WERI-Rb-1 (cell line): Measurements from ENCODE around the gene CLCN7.
"Not testable (repeated sequence)": the region's sequence is repeated elsewhere in the genome, so short reads cannot be mapped to it uniquely, and the experiment has no call there.

ENCODE experiments used
- DNase-seq: peaks from one replicate; pipeline ENCODE4 v3.0.0-alpha.2; 2020
- H3K27ac ChIP-seq: fragments of 250-450 bp; sonication (Bioruptor Pico); 2 replicates; pipeline ENCODE4 v1.5.1; 2020; ENCODE audit warnings: mild to moderate bottlenecking, moderate library complexity
- H3K27me3 ChIP-seq: fragments of 250-450 bp; sonication (Bioruptor Pico); 2 replicates; pipeline ENCODE4 v1.5.1; 2021; ENCODE audit warnings: mild to moderate bottlenecking, low read depth, moderate library complexity; ENCODE audit not compliant: insufficient read depth, severe bottlenecking
- H3K36me3 ChIP-seq: fragments of 250-450 bp; sonication (Bioruptor Pico); 2 replicates; pipeline ENCODE4 v1.5.1; 2020; ENCODE audit warnings: mild to moderate bottlenecking, moderate library complexity
- H3K4me3 ChIP-seq: 2 replicates; pipeline ENCODE4 v1.5.1; 2011; ENCODE audit warnings: low read depth, mild to moderate bottlenecking, control low read depth, low read length
- H3K9me3 ChIP-seq: fragments of 250-450 bp; sonication (Bioruptor Pico); 2 replicates; pipeline ENCODE4 v1.5.1; 2021; ENCODE audit warnings: mild to moderate bottlenecking, moderate library complexity; ENCODE audit not compliant: severe bottlenecking
- TF ChIP-seq, protein P1 (sequence below): IDR thresholded peaks from 2 replicates; pipeline ENCODE4 v1.5.1; 2011; ENCODE audit warnings: low read depth, mild to moderate bottlenecking, control low read depth, inconsistent platforms, low read length

CLCN7 gene

DNA sequence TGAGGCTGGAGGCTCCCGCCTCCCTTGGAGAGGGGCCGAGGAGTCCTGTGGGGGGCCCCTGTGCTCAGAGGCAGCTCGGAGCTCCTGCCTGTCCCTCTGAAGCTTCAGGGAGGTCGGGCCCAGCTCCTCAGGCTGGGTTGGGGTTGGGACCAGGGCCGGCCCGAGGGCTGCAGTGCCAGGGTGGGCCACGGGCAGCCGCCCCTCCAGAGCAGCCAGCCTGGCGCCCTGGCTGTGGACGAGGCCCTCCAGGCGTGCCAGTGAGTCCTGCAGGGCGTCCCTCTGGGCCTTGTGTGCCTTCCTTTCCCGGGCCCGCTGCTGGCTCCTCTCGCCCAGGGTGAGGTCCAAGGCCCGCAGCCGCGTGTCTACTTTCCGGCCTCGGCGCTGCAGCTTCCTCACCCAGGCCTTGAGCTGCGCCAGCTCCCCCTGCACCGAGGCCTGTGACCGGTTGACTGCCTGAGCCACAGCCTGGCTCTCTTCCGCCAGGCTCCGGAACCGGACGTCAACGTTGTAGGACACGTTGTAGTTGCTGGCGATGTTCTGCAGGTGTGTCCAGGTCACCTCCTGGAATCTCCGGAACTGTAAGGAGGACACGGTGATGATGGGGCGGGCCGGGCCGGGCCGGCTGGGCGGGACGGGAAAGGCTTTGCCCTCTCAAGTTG lies 12.7 kb upstream of the CLCN7 start:
- H3K36me3 ChIP-seq: no peaks in the 10 kb centered on the region
- no peaks in the 10 kb centered on the region for H3K9me3 ChIP-seq
- H3K27ac ChIP-seq: no peak overlapping the region
- no peak for DNase-seq
- no peak overlapping the region for H3K4me3 ChIP-seq
- H3K27me3 ChIP-seq: no peaks in the 10 kb centered on the region
- TF ChIP-seq, protein P1, sequence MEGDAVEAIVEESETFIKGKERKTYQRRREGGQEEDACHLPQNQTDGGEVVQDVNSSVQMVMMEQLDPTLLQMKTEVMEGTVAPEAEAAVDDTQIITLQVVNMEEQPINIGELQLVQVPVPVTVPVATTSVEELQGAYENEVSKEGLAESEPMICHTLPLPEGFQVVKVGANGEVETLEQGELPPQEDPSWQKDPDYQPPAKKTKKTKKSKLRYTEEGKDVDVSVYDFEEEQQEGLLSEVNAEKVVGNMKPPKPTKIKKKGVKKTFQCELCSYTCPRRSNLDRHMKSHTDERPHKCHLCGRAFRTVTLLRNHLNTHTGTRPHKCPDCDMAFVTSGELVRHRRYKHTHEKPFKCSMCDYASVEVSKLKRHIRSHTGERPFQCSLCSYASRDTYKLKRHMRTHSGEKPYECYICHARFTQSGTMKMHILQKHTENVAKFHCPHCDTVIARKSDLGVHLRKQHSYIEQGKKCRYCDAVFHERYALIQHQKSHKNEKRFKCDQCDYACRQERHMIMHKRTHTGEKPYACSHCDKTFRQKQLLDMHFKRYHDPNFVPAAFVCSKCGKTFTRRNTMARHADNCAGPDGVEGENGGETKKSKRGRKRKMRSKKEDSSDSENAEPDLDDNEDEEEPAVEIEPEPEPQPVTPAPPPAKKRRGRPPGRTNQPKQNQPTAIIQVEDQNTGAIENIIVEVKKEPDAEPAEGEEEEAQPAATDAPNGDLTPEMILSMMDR: no peak

DNA sequence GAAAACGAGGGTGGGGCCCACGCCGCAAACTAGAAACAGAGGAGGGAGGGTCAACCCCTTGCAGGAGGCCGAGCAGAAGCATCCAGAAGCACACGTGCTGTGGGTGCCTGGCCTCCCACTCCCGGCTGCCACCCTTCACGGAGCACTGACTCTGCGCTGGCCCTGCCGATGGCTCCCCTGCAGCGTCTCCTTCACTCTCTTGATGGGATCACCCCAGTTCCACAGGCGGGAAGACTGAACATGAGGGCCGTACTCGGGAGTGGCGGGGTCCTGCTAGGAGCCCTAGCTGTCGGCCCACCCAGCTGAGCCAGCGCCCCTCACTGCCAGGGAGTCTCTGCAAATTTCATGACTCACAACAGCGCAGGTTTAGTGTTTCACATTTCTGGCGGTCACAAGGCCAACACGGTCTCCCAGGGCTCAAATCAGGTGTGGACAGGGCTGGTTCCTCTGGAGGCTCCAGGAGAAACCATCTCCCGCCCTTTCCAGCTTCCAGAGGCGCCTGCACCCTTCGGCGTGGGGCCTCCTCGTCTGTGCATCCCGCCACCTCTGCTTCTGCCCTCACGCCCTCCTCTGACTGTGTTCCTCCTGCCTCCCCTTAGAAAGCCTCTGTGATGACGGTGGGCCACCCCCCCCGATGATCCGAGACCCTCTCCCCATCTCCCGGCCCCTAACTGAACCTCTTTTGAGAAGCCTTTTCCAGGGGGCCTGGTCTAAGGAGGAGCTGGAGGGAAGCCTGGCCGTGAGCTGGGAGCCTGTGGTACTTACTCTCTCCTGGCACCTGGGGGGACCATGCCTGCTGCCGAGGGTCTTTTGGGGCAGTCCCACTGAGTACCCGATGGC lies 11.9 kb upstream of the CLCN7 start:
- Histone ChIP-seq H3K4me3 (no peak overlapping the region), H3K27me3 (no peaks in the 10 kb centered on the region), H3K36me3 (no peaks in the 10 kb centered on the region), H3K9me3 (no peaks in the 10 kb centered on the region), H3K27ac (no peak overlapping the region)
- TF ChIP-seq, protein P1: no peak
- DNase-seq: no peak

DNA sequence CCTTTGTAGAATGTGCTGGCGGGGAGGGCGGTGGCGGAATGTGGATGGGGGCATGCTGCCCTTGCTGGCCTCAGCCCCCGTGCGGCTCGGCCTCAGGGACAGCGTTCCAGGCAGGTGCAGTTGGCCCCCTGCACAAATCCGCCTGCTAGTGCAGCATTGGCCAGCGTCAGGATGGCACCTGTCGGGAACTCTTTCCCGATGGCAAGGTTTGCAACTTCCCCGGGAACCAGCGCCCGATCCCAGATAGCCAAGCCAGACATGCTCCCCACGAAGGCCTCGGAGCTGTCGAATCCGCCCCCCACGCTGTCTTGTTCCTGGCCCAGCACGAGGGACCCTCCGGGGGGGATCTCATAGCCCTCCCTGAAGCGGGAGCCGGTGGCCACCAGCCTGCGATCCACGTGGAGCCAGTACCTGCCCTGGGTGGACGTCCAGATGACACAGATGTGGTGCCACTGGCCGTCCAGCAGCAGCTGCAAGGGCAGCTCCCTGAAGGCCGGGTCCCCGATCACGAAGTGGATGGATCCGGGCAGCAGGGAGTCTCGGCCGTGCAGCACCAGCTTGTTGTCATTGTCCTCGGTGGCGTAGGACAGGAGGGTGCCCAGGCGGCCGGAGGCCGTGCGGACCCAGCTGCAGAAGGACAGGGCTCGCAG lies 11.1 kb upstream of the CLCN7 start:
- no peaks in the 10 kb centered on the region for H3K9me3 ChIP-seq
- no peak for DNase-seq
- no peaks in the 10 kb centered on the region for H3K36me3 ChIP-seq
- TF ChIP-seq, protein P1: no peak
- no peaks in the 10 kb centered on the region for H3K27me3 ChIP-seq
- H3K27ac ChIP-seq: no peak overlapping the region
- no peak overlapping the region for H3K4me3 ChIP-seq

DNA sequence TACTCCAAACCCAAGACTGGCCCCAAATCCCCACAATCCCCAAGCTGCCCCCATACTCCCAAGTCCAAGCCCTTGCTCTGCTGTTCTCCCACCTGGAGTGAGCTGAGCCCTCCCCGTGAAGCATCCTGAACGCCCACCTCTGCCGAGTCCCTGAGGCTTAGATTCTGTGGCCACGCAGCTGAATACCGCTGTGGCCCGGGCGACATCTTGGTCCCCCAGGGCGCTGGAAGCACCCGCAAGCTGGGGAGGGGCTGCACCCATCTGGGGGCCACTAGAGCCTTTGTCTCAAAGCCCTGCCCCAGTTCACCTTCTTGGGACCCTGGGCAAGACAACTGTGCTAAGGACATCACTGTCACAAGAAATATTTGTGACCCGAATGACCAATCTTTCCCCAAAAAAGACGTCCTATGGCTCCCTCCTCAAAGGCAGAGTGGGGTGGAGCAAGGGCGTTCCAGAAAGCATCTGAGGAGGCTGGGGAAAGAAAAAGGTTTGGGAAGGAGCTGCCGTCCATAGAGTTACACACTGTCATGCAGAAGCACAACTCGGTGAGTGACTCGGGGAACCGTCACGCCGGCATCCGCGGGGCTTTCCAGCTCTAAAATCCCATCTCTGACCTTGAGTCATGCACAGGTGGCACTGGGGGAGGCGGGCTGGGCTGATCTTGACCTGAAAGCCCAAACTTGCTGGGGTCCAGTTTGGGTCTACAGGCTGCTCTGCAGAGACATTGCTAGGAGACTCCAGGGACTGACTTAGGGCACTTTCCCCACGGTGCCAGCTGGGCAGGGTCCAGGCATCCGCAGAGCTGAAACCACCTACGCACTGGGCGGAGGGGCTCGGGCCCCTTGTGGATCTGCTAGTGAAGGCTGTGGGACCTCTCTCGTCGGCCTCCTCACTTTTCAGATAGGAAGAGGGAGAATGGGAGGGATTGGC lies 7.3 kb upstream of the CLCN7 start:
- H3K9me3 ChIP-seq: no peaks in the 10 kb centered on the region

DNA sequence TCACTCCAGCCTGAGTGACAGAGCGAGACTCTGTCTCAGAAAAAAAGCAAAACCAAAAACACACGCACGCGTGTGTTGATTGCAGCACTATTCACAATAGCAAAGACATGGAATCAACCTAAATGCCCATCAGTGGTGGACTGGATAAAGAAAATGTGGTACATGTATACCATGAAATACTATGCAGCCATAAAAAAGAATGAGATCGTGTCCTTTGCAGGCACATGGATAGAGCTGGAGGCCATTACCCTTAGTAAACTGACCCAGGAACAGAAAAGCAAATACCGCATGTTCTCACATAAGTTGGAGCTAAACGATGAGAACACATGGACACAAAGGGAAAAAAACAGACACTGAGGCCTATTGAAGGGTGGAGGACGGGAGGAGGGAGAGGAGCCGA lies 4.1 kb upstream of the CLCN7 start:
- not testable (repeated sequence) for H3K27ac ChIP-seq, H3K27me3 ChIP-seq, DNase-seq, H3K4me3 ChIP-seq, H3K36me3 ChIP-seq, H3K9me3 ChIP-seq

More for the DNA sequence above, 7.3 kb upstream of the CLCN7 start:
- Histone ChIP-seq H3K36me3 (no peaks in the 10 kb centered on the region), H3K27me3 (no peaks in the 10 kb centered on the region), H3K4me3 (no peak overlapping the region), H3K27ac (no peak overlapping the region)
- TF ChIP-seq, protein P1: no peak
- DNase-seq: no peak
